Globus pallidus (tissue), 1 donor: ENCODE measurements around the gene FGF8.
A peak's percentile ranks its signal among the peaks of the same experiment; 100 is the strongest.
"Not testable (repeated sequence)": the region's sequence is repeated elsewhere in the genome, so short reads cannot be mapped to it uniquely, and the experiment has no call there.

Experiments used
- DNase-seq: peaks from one replicate; pipeline ENCODE4 v3.0.0-alpha.2; 2015; ENCODE audit warnings: low spot score

The FGF8 gene, protein sequence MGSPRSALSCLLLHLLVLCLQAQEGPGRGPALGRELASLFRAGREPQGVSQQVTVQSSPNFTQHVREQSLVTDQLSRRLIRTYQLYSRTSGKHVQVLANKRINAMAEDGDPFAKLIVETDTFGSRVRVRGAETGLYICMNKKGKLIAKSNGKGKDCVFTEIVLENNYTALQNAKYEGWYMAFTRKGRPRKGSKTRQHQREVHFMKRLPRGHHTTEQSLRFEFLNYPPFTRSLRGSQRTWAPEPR

DNA sequence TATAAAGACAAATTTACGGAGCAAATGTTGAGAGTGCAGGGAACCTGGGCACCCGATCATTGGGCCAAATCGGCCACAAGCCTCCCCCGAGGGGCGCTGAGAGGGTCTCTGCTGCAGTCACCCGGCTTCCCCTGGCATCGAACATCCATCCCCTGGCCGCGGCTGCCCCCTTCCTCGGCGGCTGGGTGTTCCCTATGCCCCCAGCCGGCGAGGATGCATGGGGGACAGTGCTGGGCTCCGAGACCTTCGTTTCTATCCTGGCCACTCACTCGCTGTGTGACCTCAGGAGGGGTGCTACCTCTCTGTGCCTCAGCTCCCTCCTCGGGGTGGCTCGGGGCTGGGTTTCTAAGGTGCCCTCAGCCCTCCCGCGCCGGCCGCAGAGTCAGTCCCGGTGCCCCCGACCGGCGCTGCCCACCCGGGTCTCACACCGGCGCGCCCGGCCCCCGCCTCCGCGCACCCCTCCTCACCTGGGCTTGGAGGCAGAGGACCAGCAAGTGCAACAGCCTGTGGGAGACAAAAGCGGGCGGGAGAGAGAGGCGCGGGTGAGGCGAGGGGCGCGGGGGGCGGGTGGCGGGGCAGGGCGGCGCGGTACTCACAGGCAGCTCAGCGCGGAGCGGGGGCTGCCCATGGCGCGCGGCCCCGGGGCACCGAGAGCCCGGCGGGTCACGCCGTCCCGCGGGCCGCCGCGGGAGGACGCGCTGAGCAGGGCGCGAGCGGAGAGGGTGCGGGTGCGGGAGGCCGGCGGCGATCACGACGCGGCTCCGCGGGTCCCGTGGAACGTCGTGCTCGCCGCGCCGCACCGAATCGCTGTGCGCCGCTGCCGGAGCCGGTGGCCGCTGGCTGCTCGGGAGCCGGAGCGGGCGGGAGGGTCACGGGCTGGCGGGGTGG is at the start of gene FGF8:
Gene FGF8 (minus strand): TSS at position 842 of the 888 bp plus-strand sequence. CDS start 214 bp downstream, at position 628.
- DNase-seq: no peak

DNA sequence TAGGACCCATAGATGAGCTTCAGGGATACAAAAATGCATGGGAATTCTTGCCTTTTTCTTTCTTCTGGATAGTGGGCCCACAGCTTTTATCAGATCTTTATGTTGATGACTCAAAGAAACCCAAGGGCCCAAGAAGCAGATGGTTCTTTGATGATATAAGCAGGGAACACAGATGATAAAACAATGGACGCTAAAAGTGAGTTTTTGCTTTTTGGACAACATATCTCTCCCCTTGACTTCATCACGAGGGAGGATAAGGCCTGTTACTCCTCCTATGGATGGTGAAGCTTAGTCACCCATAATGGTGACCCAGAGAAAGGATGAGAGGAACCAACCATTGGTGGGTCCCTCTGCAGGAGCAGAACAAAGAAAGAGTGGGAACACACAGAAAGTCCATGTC is 48.8 kb upstream of the FGF8 start:
- DNase-seq: no peak

DNA sequence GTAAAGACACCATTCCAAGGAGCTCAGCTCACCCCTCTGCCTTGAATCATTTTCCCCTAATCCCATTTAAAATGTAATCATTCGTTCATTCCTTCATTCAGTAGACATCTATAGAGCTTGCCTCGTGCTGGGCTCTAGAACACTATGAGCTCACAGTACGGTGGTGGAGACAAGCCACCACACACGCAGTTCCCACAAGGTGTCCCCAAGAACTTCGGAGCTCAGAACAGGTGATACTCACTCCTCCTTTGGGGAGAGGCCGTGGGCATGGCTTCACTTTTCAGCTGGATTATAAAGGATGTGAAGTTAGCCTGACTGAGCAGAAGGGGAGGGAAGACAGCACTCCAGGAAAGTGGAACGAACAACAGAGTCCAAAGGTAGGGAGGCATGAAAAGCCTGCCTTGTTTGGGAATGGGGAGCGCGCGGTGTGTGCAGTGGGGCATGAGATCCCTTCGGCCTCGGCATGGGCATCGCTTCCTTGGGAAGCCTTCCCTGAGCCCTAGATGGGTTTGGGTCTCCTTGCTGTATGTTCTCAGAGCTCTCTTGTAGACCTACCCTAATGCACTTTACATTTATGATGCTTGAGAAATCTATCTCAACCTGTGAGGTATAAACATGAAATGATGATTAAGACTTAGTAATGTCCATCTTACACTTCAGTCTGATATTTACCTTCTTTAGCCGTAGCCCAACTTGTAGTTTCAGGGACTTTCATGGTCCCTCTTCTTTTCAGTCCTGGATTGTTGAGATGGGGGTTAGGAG is 43.1 kb upstream of the FGF8 start:
- DNase-seq: no peak

DNA sequence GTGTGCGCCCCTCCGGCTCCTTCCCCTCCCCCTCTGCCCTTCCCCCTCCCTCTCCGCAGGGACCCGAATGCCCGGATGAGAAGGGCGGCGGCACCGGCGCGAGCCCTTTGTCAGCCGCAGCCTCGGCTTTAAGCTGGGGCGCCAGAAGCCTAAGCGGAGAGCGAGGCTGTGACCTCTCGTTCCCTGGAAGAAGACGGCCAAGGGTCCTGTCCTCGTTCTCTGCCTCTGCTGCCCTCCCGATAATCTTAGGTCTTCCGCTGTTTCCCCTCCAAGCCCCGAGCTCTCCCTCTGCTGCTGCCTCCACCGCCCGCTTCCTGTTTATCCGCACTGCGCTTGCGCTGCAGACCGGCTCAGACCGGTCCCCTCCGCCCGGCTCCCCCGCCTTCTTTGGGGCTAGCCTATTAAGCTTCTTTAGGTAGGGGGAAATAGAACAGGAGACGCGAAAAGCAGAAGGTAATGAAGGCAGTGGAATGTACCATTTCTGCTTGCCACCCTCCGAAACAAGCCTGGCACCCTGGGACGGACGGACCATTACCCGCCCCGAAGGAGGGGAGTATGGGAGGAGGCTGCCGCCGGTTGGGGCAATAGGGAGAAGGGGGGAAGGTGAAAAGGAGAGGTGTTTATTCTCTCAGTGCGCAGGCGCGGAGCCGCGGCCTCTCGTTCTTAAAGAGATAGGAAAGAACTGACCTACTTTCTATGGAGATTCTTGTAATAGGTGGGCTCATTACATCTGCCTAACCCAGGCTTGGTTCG is 42.4 kb upstream of the FGF8 start, which contains the start of gene OGA:
Gene OGA (minus strand): TSS at position 326 of the 753 bp plus-strand sequence. CDS start 422 bp downstream, outside the sequence.
- peak; percentile 97 for DNase-seq

DNA sequence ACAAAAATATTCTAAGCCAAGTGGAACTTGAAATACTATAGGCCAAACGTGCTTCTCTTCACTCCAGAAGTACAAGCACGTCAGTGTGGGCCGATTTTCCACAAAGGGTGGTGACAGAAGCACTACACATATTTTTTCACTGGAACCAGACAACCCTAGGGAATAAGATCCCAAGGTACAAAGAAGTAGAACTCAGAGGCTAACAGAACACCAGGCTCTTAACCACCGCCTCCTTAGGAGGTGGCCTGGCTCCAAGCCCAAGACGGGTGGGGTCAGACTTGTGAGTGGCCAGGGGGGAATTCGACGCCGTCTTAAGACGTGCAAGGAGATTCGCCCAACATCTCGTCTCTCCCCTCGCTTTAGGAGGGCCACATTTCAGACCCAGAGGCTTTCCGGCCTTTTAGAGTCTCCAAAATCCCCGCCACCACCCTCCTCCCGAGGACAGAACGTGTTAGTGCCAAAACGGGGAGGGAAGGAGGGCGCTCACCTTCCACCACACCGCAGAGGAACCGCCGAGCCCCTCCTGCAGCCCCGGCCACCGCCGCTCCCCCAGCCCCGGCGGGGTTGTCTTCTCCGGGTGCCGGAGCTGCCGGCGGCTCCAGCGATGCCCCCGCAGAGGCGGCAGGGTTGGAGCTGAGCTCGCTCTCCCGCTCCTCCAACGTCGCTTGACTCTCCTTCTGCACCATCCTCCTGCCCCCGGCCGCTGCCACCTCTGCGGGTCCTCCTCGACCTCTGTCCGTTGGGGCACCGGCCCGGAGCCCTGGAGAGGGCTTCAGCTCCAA is 41.6 kb upstream of the FGF8 start:
- peak; percentile 69 for DNase-seq

DNA sequence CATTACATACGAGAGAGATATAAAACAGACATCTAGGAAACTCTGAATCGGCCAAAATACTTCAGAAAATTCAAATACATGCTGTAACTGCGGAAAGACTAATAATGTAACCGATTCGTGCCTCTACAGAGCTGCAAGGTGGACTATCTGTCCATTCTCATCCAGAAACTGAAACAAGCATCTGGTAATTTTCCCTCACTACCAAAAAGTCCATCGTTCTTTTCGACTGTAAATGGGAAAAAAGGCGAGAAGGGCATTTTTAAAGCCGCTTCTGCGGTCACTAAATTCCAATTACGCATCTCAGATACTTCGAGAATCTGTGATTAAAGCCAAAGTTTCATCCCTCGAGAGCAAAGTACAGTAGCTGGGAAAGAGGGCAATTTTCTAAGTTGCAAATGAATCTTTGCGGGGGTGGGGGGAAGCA is 41.0 kb upstream of the FGF8 start:
- DNase-seq: no peak

DNA sequence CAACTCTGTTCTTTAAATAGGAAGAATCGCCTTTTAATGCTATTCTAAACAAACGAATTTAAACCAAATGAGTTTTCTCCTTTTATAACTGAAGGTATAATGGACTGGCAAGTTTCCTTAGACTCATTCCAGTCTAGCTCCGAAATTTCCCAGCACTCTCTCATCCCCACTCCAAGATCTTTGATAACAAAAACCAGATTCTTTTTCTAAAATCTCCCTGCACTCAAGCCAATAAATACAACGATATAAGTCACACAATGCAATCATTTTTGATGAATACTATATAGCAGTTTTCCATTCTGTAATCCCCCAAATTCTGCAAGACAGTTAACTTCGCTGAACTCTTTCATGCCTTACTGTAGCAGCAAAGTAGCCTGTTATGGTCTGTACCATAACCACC is 40.5 kb upstream of the FGF8 start:
- DNase-seq: no peak

DNA sequence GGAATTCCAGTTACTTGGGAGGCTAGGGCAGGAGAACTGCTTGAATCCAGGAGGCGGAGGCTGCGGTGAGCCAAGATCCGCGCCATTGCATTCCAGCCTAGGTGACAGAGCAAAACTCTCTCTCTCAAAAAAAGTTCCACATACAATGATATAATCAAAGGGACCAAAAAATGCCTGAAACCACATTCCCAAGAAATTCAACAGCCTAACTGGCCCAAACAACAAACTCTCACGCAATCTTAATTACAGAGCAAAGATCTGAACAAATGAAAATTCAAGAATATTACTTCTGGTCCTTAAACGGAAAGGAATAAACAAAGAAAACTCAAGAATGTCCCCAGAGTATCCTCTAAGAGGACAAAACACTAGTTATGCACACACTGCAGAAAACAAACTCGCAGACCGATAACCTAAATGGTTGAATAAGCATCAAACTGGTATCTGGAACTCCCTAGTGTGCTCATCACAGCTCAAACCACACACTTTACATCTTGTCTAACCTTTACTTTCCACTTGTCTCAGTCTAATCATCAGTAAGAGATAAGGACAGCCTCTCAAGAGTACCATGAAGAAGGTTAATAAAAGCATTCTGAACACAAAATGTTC is 38.7 kb upstream of the FGF8 start:
- DNase-seq: no peak

DNA sequence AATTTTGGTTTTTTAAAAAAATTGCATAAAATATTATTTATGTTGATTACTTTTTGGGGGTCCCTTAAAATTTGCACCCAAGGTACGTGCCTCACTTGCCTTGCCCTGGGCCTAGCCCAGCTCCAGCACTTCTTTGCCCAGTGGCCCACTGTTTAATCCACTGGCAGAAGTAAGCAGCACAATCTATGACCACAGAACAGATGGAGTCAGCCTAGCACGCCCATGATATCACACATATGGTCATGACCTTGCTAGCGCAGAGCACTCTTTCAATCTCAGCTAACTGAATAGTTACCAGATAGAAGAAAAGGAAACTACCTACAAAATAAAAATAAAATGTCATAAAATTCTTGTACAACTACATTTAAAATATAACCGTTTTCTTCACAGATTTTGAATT is 36.7 kb upstream of the FGF8 start:
- DNase-seq: no peak

DNA sequence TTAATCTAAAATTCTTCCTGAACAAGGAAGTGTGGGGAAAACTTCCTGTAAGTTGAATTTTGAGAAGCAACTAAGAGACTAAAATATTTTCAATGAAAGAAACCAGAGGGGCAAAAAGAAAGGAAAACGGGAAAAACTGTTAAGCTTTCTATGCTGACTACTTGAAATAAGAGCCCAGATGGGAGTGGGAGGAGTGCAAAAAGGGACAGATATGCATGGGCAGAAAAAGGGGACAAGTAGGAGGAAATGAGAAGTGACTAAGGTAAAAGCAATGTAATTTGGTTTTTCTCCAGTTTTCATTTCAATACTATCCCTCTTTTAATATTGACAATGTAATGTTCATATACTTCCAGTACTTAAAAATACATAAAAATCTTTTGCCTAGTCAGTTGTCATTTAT is 31.2 kb upstream of the FGF8 start:
- DNase-seq: no peak

DNA sequence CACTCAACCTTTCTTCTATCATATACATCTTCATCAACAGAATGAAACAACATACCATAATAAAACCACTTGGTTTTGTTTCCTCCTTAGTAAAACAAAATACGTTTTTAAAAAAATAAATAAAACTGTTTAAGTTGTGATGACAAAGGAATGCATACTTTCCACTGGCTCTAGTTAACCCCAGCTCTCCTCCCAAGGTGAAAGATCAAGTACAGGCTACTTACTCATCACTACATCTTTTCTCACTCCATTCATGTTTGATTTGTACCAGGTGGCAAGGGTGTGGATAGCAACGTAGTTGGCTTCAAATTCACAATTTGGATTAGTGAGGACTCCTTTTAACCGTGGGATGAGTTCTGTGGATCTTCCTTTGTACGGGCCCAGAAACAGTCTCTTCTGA is 27.6 kb upstream of the FGF8 start:
- DNase-seq: no peak

DNA sequence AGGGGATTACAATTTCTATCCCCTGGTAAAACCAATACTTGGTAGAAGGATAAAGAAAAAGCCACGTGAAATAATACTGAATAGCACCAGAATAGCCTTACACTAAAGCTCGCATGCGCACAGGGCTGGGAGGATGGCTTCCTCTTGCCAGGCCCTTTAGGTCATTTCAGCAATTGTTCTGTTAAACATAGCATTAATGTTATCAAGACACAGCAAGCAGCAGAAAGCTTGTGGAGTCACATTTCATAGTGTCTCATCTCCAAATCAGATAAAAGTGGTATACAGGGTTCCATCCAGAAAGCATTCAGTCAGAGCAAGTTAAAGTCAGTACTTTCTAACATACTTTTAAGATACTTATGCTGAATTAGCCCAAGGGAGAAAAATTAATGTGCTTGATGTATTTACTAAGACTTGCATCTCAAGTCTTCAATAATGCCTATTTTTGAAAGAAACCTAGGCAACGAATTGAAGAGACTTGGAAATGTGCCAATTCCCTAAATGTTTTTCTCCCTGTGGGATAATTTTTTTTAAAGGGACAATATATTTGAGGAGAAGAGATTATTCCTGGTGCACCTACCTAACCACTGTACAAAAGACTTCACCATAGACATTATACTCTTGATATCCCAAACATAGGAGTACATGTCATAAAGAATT is 21.6 kb upstream of the FGF8 start:
- DNase-seq: no peak

DNA sequence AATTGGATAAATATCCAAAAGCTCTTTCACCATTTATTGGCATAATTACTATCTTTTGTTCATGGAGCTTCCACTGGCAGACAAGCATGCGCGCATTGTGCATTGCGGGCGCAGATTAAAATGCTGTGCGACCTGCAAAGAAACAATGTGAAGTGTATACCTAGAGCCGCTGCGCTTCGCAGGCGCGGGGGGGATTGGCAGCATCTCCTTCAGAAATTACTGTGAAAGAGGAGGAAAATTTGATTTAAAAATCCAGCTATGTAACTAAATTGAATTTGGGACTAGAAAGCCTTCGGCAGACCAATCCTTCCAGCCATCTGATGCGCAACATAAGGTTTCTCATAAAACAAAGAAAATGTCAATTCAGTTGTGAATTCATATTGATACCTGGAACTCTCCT is 17.6 kb upstream of the FGF8 start:
- DNase-seq: no peak

DNA sequence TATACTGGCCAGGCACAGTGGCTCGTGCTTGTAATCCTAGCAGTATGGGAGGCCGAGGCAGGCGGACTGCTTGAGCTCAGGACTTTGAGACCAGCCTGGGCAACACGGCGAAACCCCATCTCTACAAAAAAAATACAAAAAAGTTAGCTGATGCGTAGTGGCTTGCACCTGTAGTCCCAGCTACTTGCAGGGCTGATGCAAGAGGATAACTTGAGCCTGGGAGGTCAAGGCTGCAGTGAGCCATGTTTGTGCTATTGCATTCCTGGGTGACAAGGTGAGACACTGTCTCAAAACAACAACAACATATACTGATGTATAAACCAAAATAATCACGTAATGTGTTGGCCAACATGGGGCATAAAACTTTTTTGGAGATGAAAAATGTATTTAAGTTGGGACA is 13.8 kb upstream of the FGF8 start:
- no peak for DNase-seq

DNA sequence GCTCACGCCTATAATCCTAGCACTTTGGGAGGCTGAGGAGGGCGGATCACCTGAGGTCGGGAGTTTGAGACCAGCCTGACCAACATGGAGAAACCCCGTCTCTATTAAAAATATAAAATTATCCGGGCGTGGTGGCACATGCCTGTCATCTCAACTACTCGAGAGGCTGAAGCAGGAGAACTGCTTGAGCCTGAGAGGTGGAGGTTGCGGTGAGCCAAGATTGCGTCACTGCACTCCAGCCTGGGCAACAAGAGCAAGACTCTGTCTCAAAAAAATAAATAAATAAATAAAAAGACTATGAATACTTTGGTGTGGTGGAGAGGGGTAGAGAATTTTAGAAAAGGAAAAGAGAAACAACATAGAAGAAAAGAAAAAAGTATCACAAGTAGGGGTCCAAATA is 13.3 kb upstream of the FGF8 start:
- DNase-seq: not testable (repeated sequence)

DNA sequence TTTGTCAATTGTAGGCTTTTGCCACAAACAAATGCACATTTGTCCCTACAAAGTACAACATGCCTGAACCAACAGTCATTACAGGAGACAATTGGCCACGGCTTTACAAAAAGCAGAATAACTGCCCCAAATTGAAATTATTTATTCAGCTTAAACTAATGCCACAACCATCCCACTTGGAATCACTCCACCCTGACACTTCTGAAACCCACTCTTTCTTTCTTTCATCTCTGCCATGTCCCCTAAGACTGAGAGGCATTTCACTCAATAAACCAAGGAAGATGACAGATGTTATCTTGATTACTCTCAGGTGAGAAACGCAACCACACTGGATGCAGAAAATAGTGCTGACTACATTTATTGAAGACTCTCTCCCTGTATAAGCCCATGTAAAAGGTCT is 9.9 kb upstream of the FGF8 start:
- DNase-seq: no peak

DNA sequence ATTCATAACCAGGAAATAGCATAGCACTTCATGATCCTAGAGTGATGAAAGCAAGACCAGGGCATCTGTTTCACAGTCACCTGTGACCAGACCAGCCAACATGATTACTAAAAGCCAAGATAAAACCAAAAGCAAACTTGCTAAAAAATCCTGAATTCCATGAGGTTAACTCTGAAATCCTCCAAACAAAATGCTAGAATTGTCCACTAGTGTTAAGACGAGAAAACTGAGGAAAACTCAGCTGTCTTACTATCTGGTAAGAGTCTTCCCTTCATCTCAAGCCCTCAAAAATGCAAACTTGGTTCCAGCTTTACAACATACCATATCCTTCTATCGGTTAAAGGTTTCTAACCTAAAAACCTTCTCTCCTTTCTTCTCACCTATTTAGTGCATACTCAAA is 8.6 kb upstream of the FGF8 start:
- DNase-seq: no peak

DNA sequence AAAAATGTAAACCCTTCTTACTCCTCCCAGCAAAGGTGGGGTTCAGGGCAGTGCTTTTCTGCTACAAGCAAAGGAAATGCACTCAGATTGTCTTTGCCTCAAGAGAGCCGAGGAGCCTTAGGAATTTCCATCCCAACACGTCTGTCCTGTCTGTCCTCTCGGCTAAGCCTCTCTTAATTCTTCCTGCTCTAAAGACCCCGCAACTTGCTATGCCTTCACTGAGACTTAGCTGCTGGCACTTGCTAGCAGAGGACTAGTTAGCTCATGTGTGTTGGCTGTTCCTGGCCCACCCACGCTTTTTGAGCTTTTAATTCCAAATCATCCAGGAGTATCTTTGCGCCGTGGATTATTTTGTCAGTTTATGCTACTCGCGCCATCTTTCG is 7.8 kb upstream of the FGF8 start:
- DNase-seq: no peak

DNA sequence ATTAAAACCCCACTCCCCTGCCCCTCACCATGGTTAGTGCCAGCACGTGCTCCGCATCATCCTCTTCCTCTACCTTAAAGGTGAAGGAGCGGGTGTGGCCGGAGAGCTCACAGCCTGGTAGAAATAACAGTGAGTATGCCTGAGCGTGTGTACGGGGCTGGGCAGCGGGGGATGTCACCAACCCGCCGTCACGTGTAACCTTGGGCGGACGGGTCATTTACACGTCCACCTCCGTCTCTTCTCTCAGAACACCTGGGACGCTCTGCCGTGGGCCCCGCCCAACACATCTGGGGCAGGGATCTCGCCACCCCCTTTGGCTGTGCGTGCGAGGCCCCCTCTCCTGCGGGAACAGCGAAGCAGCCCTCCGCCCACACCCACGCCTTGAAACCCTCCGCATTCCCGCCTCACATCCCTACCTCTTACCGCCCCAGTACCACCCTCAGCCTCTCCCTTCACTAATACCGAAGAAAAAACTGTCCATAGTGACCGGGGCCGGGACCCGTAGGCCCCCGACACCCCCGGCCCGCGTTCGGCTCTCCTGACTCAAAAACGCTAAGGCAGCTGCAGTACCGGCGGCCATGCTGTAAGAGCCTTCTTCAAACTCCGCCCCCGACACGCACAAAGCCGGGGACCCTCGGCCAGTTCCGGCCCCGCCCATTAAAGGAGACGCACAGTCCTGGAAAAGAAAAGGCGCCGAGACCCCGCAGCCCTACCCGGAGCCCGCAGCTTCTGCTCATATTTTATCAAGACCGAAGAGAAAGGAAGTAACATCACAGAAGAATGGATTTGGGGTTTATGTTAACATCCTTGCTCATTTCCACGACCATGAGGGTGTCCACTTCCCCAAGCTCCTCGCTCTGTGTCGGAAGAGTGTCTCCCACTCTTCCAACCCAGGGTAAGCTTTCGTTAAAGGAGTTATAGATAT is 7.2 kb upstream of the FGF8 start, which contains the start of gene NPM3:
Gene NPM3 (minus strand): TSS at position 636 of the 925 bp plus-strand sequence. CDS start 56 bp downstream, at position 580.
- DNase-seq: peak; percentile 59
